HCT116 (cell line): ENCODE results near the gene BOLL.

Experiments used
- CBX3 ChIP-seq: IDR thresholded peaks from 2 replicates; pipeline ENCODE4 v1.6.1; 2012; ENCODE audit warnings: low read depth
- CEBPB ChIP-seq: IDR thresholded peaks from 2 replicates; pipeline ENCODE4 v1.6.1; 2012; ENCODE audit warnings: low read depth
- ELF1 ChIP-seq: IDR thresholded peaks from 2 replicates; pipeline ENCODE4 v1.6.1; 2012; ENCODE audit warnings: low read depth, borderline replicate concordance
- EZH2 ChIP-seq: fragments of 200-600 bp; sonication (generic); IDR thresholded peaks from 2 replicates; pipeline ENCODE4 v1.6.1; 2017; ENCODE audit warnings: antibody characterized with exemption, mixed run types
- EZH2phosphoT487 ChIP-seq: fragments of 200-600 bp; IDR thresholded peaks from 2 replicates; pipeline ENCODE4 v1.6.1; 2018; ENCODE audit warnings: antibody characterized with exemption, borderline replicate concordance
- FOSL1 ChIP-seq: IDR thresholded peaks from 2 replicates; pipeline ENCODE4 v1.6.1; 2012; ENCODE audit warnings: low read depth
- JUND ChIP-seq: IDR thresholded peaks from 2 replicates; pipeline ENCODE4 v1.6.1; 2012
- POLR2A ChIP-seq: IDR thresholded peaks from 2 replicates; pipeline ENCODE4 v1.7.0; 2011; ENCODE audit warnings: borderline replicate concordance; ENCODE audit not compliant: insufficient read depth, insufficient read length; ENCODE audit errors: extremely low read depth
- POLR2AphosphoS5 ChIP-seq: IDR thresholded peaks from 2 replicates; pipeline ENCODE4 v1.6.1; 2011; ENCODE audit warnings: mild to moderate bottlenecking, low read depth, low read length, moderate library complexity
- TCF7L2 ChIP-seq: IDR thresholded peaks from 2 replicates; pipeline ENCODE4 v1.7.0; 2011; ENCODE audit warnings: borderline replicate concordance, inconsistent platforms; ENCODE audit not compliant: insufficient read depth, insufficient read length; ENCODE audit errors: extremely low read depth
- TF ChIP-seq, protein P1 (sequence below), 3 experiments: fragments of 200-600 bp in 1 of 3; sonication (generic) in 1 of 3; IDR thresholded peaks in 2 of 3; conservative IDR thresholded peaks in 1 of 3; 2 replicates each; pipeline ENCODE4 v1.5.1; 2012 to 2017; ENCODE audit warnings: low read depth in 2 of 3, low read length in 2 of 3, antibody characterized with exemption in 1 of 3, borderline replicate concordance in 1 of 3, control low read depth in 1 of 3, mild to moderate bottlenecking in 1 of 3, mixed read lengths in 1 of 3, mixed run types in 1 of 3, moderate library complexity in 1 of 3; ENCODE audit not compliant: insufficient read depth in 1 of 3
- TF ChIP-seq, protein P2 (sequence below): IDR thresholded peaks from 2 replicates; pipeline ENCODE4 v1.6.1; 2011; ENCODE audit warnings: mild to moderate bottlenecking, low read length, moderate library complexity; ENCODE audit not compliant: insufficient replicate concordance; ENCODE audit errors: extremely low read depth
- TF ChIP-seq, protein P3 (sequence below): IDR thresholded peaks from 2 replicates; pipeline ENCODE4 v1.6.1; 2012; ENCODE audit warnings: low read depth
- TF ChIP-seq, protein P4 (sequence below): IDR thresholded peaks from 2 replicates; pipeline ENCODE4 v1.6.1; 2012

DNA sequence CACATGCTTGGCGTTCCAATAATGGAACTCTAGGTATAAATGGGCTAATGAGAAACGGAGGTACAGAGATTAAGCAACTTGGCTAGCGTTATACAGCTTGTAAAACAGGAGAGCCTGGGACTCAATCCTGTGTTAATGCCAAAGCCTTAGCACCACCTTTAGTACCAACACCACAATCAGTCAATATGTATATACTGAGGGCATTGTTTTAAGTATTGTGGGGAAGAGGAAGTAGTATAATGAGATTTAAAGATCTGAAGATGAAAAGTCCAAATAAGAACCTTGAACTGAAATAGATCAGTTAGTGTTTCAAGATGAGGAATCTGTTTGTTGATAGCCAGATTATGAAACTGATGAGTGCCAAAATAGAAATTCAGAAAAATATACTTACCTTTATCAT, 71.8 kb downstream of the BOLL start:
- TF ChIP-seq POLR2A: no peak
- TF ChIP-seq, protein P1, sequence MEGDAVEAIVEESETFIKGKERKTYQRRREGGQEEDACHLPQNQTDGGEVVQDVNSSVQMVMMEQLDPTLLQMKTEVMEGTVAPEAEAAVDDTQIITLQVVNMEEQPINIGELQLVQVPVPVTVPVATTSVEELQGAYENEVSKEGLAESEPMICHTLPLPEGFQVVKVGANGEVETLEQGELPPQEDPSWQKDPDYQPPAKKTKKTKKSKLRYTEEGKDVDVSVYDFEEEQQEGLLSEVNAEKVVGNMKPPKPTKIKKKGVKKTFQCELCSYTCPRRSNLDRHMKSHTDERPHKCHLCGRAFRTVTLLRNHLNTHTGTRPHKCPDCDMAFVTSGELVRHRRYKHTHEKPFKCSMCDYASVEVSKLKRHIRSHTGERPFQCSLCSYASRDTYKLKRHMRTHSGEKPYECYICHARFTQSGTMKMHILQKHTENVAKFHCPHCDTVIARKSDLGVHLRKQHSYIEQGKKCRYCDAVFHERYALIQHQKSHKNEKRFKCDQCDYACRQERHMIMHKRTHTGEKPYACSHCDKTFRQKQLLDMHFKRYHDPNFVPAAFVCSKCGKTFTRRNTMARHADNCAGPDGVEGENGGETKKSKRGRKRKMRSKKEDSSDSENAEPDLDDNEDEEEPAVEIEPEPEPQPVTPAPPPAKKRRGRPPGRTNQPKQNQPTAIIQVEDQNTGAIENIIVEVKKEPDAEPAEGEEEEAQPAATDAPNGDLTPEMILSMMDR (IDR thresholded peaks at IDR 0.05 in 2 of 3, conservative IDR thresholded peaks at IDR 0.05 in 1 of 3; ENCODE audit: borderline replicate concordance in 1 of 3, insufficient read depth in 1 of 3, low read depth in 2 of 3, low read length in 2 of 3): no peak
- no peak for TF ChIP-seq JUND
- no peak for TF ChIP-seq EZH2
- no peak for TF ChIP-seq ELF1
- TF ChIP-seq EZH2phosphoT487: no peak
- no peak for TF ChIP-seq CBX3
- TF ChIP-seq TCF7L2: no peak
- TF ChIP-seq POLR2AphosphoS5: no peak
- TF ChIP-seq, protein P2, sequence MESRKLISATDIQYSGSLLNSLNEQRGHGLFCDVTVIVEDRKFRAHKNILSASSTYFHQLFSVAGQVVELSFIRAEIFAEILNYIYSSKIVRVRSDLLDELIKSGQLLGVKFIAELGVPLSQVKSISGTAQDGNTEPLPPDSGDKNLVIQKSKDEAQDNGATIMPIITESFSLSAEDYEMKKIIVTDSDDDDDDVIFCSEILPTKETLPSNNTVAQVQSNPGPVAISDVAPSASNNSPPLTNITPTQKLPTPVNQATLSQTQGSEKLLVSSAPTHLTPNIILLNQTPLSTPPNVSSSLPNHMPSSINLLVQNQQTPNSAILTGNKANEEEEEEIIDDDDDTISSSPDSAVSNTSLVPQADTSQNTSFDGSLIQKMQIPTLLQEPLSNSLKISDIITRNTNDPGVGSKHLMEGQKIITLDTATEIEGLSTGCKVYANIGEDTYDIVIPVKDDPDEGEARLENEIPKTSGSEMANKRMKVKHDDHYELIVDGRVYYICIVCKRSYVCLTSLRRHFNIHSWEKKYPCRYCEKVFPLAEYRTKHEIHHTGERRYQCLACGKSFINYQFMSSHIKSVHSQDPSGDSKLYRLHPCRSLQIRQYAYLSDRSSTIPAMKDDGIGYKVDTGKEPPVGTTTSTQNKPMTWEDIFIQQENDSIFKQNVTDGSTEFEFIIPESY: no peak
- TF ChIP-seq, protein P3, sequence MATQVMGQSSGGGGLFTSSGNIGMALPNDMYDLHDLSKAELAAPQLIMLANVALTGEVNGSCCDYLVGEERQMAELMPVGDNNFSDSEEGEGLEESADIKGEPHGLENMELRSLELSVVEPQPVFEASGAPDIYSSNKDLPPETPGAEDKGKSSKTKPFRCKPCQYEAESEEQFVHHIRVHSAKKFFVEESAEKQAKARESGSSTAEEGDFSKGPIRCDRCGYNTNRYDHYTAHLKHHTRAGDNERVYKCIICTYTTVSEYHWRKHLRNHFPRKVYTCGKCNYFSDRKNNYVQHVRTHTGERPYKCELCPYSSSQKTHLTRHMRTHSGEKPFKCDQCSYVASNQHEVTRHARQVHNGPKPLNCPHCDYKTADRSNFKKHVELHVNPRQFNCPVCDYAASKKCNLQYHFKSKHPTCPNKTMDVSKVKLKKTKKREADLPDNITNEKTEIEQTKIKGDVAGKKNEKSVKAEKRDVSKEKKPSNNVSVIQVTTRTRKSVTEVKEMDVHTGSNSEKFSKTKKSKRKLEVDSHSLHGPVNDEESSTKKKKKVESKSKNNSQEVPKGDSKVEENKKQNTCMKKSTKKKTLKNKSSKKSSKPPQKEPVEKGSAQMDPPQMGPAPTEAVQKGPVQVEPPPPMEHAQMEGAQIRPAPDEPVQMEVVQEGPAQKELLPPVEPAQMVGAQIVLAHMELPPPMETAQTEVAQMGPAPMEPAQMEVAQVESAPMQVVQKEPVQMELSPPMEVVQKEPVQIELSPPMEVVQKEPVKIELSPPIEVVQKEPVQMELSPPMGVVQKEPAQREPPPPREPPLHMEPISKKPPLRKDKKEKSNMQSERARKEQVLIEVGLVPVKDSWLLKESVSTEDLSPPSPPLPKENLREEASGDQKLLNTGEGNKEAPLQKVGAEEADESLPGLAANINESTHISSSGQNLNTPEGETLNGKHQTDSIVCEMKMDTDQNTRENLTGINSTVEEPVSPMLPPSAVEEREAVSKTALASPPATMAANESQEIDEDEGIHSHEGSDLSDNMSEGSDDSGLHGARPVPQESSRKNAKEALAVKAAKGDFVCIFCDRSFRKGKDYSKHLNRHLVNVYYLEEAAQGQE: no peak
- TF ChIP-seq, protein P4, sequence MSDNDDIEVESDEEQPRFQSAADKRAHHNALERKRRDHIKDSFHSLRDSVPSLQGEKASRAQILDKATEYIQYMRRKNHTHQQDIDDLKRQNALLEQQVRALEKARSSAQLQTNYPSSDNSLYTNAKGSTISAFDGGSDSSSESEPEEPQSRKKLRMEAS: no peak
- TF ChIP-seq FOSL1: no peak
- no peak for TF ChIP-seq CEBPB
